ENCODE results near the gene PMCH. TPM values are rescaled to one million over a fixed set of nuclear protein-coding genes. Genes with fewer than 3 reads are reported as not detected.
"Not testable (repeated sequence)": the region's sequence is repeated elsewhere in the genome, so short reads cannot be mapped to it uniquely, and the experiment has no call there.

PMCH gene
- not detected for total RNA-seq

DNA sequence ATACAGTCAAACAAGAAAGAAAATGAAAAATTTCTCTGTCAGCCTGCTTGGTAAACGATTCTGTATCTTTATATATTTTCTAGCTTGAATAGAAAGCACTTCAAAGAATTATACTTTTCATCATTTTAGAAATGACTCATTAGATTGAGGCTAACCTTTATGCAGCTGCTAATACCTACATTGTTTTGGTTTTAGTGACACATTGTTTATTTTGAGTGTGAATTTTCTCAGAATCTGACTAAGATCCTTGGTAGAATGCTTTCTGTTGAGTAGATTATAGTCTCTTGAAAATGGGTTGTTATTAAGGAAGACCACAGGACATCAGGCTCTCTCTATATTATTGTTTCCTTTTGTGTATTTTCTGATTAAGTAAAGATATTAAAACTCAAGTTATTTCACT is at the start of gene PMCH:
Gene PMCH, minus strand, starts transcription at position 45 of the 400 bp plus-strand sequence. CDS start 63 bp downstream, outside the sequence.
- Histone ChIP-seq H3K27me3 (no peaks in the 10 kb centered on the region), H3K9me3 (no peaks in the 10 kb centered on the region), H3K4me3 (no peak within 1 kb of the TSS), H3K4me1 (no peaks in the 10 kb centered on the region), H3K27ac (no peak within 1 kb of the TSS), H3K36me3 (no peaks in the 10 kb centered on the region)
- intact Hi-C loops (cut with DNase I): no loop called here
- TF ChIP-seq, protein P1, sequence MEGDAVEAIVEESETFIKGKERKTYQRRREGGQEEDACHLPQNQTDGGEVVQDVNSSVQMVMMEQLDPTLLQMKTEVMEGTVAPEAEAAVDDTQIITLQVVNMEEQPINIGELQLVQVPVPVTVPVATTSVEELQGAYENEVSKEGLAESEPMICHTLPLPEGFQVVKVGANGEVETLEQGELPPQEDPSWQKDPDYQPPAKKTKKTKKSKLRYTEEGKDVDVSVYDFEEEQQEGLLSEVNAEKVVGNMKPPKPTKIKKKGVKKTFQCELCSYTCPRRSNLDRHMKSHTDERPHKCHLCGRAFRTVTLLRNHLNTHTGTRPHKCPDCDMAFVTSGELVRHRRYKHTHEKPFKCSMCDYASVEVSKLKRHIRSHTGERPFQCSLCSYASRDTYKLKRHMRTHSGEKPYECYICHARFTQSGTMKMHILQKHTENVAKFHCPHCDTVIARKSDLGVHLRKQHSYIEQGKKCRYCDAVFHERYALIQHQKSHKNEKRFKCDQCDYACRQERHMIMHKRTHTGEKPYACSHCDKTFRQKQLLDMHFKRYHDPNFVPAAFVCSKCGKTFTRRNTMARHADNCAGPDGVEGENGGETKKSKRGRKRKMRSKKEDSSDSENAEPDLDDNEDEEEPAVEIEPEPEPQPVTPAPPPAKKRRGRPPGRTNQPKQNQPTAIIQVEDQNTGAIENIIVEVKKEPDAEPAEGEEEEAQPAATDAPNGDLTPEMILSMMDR (IDR thresholded peaks at IDR 0.05): no peak
- no peak for DNase-seq (ENCODE audit: low spot score in 2 of 2)

DNA sequence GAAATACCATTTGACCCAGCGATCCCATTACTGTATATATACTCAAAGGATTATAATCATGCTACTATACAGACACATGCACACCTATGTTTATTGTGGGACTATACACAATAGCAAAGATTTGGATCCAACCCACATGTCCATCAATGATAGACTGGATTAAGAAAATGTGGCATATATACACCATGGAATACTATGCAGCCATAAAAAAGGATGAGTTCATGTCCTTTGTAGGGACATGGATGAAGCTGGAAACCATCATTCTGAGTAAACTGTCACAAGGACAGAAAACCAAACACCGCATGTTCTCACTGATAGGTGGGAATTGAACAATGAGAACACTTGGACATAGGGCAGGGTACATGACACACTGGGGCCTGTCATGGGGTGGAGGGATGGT is 43.2 kb upstream of the PMCH start:
- H3K36me3 ChIP-seq; H3K4me1 ChIP-seq; H3K9me3 ChIP-seq; H3K4me3 ChIP-seq; intact Hi-C loops (cut with DNase I); H3K27me3 ChIP-seq; DNase-seq (ENCODE audit: low spot score in 2 of 2); H3K27ac ChIP-seq: not testable (repeated sequence)

DNA sequence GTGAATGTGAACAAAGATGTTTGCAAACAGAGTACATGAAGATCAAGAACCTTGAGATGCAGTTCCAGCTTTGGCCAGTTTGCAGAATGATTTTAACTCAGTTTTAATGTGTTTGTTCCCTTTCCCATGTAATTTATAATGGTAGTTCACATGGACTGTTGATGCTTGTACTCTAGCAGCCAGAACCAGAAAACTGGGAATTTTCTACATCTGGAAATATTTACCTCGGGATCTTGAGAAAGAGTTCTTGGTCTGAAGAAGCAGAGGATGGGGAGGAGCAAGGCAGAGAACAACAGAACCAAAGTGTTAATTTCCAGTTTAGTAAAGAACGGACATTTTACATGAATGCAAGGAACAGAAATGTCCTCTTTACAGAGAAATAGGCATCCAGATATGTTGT is 37.0 kb upstream of the PMCH start:
- Histone ChIP-seq H3K27ac (no peak overlapping the region), H3K9me3 (no peaks in the 10 kb centered on the region), H3K36me3 (no peaks in the 10 kb centered on the region), H3K4me1 (no peaks in the 10 kb centered on the region), H3K4me3 (no peak overlapping the region), H3K27me3 (no peaks in the 10 kb centered on the region)
- intact Hi-C loops (cut with DNase I): no loop called here
- DNase-seq (ENCODE audit: low spot score in 2 of 2): no peak
- TF ChIP-seq, protein P1 (IDR thresholded peaks at IDR 0.05): no peak

DNA sequence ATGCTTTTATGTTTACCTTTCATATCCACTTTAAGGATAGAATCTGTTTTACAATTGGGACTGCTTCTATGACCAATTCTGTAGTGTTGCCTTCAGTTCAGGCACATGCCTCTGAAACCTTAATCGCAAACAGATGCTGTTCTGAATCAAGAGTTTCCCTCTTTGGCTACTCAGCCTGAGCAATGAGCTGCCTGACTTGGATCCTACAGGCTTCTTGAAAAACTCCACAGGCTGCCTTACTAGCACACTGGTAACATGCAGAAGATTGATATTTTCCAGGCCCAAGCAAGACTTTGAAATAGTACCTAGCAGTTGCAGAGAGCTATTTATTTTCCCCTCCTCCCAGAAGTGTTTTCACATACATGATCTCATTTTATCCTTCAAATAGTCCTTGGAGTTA is 34.8 kb upstream of the PMCH start:
- no peak overlapping the region for H3K27ac ChIP-seq
- no peak for DNase-seq (ENCODE audit: low spot score in 2 of 2)
- H3K4me3 ChIP-seq: no peak overlapping the region
- intact Hi-C loops (cut with DNase I): no loop called here
- TF ChIP-seq, protein P1 (IDR thresholded peaks at IDR 0.05): no peak
- H3K36me3 ChIP-seq: no peaks in the 10 kb centered on the region
- H3K27me3 ChIP-seq: no peaks in the 10 kb centered on the region
- no peaks in the 10 kb centered on the region for H3K9me3 ChIP-seq
- no peaks in the 10 kb centered on the region for H3K4me1 ChIP-seq

DNA sequence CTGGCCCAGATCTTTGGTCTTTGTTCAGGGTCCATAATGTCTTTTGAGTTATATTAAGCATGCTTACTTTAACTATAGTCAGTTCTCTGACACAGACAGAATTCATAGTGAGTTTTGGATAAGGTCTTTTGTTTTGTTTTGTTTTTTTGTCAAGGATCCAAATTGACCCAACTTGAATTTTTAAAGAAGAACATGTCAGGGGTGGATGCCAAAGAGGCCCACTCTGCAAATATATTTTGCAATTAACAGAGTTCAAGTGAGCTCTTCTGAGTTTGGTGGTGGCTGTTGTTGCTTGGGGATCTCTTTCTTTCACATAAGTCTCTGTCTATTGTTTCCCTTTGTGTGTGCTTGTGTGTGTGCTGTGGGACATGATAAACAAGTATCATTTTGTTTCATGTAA is 34.4 kb upstream of the PMCH start:
- Histone ChIP-seq H3K4me3 (no peak overlapping the region), H3K27me3 (no peaks in the 10 kb centered on the region), H3K9me3 (no peaks in the 10 kb centered on the region), H3K36me3 (no peaks in the 10 kb centered on the region), H3K27ac (no peak overlapping the region), H3K4me1 (no peaks in the 10 kb centered on the region)
- intact Hi-C loops (cut with DNase I): no loop called here
- TF ChIP-seq, protein P1 (IDR thresholded peaks at IDR 0.05): no peak
- no peak for DNase-seq (ENCODE audit: low spot score in 2 of 2)

DNA sequence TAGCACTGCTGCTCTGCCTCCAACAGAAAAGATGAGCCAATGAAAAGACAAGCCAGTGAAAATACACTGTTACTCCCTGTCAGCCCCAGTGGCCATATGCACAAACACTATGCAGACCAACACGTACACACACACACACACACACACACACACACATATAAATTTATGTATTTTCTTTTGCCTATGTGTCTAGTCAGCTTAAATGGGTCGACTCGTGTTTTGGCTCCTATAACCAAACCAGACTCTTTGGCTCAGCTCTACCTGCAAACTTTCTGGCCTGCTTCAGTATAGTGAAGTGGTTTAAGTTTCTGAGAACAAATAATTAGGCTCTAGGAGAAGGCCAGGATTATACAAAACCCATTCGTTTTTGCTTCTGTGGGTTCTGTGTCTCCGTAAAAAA is 30.3 kb upstream of the PMCH start:
- Histone ChIP-seq H3K9me3 (no peaks in the 10 kb centered on the region), H3K27me3 (no peaks in the 10 kb centered on the region), H3K4me1 (no peaks in the 10 kb centered on the region), H3K36me3 (no peaks in the 10 kb centered on the region), H3K27ac (no peak overlapping the region), H3K4me3 (no peak overlapping the region)
- intact Hi-C loops (cut with DNase I): no loop called here
- DNase-seq (ENCODE audit: low spot score in 2 of 2): no peak
- TF ChIP-seq, protein P1 (IDR thresholded peaks at IDR 0.05): no peak

Data from ascending aorta (tissue), 2 donors.